ENCODE results near the gene TTC9B.

TTC9B gene

DNA sequence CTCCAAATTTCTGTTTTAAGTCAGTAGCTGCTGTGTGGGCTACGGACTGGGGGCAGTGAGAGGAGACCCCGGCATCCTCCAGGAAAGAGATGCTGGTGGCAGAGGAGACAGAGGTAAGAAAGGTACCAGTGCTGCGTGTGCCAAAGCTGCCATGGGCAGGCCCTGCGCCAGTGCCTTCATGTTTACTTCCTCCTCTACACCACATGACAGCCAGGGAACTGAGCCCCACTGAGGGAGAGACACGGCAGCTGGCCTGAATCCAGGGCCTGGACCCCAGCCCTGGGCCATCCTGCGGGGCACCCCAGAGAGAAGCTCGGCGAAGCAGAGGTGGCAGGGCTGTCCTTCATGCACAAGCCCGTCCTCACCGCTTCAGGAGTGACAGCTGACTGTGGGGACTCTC lies 31.0 kb upstream of the TTC9B start:
- no peak for DNase-seq (ENCODE audit: low read depth in 1 of 2, low spot score in 1 of 2)

DNA sequence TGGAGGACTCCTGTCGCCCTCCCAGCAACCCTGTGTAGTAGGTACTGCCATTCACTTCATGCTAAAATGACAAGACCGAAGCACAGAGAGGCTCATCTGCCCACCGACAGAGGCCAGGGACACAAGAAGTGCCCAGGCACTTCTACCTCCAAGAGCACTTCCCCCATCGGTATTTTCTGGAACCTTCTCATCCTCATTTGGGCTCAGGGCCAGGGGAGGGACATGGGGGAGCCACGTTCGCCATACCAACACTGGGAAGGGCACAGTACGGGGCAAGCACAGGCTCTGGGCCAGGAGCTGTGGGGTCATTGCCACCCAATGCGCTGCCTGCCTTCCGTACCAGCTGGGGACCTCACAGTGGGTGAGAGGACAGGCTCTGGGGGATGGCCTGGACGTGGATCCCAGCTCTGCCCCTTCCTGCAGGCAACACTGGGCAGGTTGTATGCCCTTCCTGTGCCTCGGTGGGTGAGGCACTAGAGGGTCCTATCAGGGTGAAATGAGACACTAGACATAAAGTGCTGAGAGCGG lies 29.6 kb upstream of the TTC9B start:
- no peak for DNase-seq (ENCODE audit: low read depth in 1 of 2, low spot score in 1 of 2)

DNA sequence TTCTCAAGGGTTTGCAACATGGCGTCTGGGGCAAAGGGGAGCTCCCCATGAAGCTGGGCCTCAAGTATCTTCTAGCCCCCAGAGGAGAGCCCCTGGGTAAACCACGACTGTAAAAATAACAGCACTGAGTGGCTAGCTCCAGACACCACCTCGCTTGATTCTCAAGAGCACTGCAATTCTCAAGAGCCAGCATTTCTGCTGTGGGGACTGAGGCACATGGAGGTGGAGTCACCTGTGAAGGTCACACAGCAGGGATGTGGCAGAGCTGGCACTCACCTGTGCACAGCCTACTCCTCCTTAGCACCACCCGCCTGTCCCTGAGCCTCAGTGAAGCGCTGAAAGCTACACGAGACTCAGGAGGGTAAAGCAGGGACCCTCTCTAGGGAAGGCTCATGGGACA lies 29.0 kb upstream of the TTC9B start:
- no peak for DNase-seq (ENCODE audit: low read depth in 1 of 2, low spot score in 1 of 2)

DNA sequence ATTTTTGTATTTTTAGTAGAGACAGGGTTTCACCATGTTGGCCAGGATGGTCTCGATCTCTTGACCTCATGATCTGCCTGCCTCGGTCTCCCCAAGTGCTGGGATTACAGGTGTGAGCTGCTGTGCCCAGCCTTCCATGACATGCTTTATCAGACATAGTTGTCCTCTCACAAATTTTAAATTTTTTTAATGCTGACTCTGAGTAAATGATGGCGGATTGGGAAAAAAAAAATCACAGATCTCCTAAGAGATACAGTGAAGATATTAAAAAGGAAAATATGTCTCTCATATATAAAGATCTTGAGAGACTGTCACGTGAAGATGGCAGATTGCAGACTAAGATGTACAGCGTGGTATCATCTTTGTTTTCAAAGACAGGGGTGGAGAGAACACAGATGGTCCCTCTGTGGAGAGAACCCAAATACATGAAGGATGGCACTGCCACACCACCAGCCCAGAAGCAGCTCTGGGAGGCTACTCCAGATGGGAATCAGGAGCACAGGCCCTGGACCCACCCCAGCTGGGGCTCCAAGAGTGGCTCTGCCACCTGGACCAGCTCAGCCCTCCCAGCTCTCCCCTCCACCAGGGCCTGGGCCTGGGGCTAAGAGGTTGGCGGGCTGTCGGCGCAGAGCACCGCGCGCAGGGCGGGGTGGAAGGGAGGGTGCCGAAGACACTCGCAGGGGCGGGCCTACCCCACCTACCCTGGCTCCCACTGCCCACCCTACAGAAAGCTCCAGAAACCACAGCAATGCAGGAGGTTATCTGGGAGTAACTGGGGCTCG lies 28.3 kb upstream of the TTC9B start:
- DNase-seq (ENCODE audit: low read depth in 1 of 2, low spot score in 1 of 2), result no peak

DNA sequence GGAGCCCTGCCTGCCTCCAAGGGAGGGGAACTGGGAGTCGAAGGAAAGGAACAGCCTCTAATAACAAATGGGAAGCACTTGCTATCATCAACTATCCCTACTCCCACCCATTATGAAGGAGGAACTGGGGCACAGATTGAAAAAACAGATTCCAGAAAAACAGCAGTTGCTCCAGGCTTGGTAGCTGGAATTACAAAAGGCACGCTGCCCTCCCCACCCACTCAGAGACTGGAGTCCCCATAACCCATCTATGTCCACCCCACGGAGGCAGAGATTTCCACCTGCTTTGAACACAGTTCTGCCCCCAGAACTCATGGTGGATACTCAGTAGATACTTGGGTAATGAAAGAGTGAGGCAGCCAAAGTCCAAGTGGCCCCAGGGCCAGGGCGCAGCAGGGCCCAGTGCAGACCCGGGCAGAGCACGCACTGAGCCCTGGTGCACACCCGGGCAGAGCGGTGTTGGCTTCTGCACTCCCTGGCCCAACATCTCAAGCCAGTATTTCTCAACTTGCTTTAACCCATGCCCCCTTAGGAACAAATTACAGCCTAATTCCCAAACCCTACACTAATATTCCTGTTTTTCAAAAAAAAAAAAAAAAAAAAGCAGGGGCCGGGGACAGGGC lies 27.4 kb upstream of the TTC9B start:
- DNase-seq (ENCODE audit: low read depth in 1 of 2, low spot score in 1 of 2), result no peak

DNA sequence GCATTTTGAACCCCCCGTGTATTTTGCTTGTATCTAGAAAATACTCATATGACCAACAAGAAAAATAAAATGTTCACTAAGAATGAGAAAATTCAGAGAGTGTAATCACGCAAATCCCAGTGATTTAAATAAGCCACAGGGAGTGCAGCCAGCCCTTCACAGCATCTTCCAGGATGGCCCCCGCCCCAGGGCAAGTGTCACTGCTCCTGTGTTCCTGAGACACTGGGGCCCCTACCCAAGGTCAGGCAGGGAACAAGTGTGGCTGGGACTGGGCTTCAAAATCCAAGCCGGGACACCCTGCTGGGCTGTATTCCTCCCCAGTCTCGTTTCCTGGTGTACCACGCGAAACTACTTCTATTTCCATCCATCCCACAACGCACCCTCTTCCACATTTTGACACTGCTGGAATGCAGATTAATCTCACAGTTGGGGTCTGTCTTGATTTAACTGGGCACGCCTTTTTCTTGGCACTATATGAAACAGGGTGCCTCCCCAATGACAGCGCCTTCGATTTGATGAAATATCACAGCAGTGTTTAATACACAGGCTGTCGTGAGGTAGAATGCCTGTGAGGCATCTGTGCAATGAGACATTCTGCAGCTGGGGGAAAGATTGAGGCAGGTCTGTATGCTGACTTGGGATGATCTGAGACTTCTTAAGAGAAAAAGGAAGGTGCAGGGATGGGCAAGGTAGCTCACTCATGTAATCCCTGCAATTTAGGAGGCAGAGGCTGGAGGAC lies 26.6 kb upstream of the TTC9B start:
- DNase-seq (ENCODE audit: low read depth in 1 of 2, low spot score in 1 of 2), result no peak

DNA sequence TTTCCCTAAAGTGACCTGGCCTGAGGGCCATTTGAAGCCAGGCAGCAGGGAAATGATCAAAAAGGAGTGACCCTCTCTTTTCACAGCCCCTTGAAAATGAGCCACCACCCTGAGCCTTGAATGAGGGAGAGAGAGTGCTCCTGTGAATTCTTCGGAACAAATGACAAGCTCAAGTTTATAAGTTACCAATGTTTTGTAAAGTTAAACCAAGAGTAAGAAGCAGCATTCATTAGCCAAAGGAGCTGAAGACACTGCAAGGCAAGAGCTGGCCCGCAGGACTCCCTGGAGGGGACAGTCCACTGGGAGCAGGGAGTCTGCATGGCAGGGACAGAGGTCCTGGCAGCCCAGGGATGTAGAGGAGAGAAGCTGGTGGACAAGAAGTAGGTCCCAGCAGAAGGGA lies 25.0 kb upstream of the TTC9B start:
- DNase-seq (ENCODE audit: low read depth in 1 of 2, low spot score in 1 of 2), result no peak

DNA sequence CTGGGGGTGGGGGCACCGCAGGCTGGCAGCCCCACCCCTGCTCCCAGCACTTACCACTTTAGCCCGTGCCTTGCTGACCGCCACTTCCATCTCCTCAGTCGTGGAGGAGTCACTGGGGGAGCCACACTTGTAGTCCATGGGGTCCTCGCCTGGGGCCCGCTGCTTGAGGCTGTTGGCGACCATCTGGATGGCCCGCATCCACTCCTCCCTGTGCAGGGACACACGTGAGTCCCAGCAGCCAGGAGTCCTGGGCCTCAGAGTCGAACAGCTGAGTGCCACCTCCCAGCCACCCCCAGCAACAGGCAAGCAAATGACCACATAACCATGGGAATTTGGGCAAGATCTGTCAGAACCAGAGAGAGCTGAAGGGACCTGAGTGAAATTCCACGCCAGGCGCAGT lies 24.3 kb upstream of the TTC9B start:
- no peak for DNase-seq (ENCODE audit: low read depth in 1 of 2, low spot score in 1 of 2)

DNA sequence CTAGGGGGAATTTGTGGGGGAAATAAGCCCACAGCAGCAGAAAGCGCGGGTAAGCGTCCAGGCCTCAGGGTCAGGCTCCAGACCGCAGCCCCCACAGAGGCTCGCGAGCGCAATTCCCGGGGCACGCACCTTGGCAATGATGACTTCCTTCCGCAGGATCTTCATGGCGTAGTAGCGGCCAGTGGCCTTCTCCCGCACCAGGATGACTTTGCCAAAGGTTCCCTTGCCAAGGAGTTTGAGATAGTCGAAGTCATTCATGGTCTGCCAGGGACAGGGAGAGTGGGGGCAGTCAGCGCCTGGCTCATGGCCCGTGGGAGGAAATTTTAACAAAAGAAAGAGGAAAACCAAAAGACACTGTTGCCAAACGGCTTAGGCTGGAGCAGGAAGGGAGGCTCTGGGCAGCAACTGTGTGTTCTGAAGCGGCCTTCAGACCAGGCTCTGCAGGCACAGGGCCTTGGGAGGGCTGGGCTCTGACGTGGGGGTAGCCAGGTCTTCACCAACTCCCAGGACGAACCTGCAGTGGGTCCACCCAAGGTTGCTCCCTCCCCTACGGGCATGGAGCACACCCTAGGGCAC lies 23.7 kb upstream of the TTC9B start:
- no peak for DNase-seq (ENCODE audit: low read depth in 1 of 2, low spot score in 1 of 2)

DNA sequence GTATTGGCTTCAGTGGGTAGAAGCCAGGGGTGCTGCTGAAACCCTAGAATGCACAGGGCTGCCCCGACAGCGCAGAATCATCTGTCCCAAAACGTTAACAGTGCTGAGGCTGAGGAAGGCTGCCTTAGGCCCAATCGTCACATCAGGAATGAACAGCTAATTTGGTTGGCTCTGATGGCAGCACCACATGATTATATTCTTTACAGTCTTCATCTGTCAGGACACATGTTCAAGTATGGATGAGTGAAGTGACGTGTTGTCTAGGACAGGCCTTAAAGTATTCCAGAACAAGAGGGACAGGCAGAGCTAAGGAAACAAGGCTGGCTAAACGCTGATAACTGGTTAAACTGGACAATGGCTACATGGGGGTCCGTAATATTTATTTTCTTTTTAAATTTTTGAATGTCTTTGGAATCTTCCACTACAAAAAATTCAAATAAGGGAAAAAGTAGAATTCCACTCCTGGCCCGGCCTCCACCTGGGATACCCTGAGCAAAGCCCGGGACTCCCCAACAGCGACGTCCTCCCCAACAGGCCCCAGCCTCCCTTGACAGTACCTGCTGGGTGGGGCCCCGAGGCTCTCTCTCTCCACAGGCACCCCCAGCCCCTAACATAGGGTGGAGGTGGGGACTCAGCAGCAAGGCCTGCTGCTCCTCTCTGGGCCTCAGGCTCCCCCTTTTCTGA lies 23.1 kb upstream of the TTC9B start:
- DNase-seq (ENCODE audit: low read depth in 1 of 2, low spot score in 1 of 2), result no peak

DNA sequence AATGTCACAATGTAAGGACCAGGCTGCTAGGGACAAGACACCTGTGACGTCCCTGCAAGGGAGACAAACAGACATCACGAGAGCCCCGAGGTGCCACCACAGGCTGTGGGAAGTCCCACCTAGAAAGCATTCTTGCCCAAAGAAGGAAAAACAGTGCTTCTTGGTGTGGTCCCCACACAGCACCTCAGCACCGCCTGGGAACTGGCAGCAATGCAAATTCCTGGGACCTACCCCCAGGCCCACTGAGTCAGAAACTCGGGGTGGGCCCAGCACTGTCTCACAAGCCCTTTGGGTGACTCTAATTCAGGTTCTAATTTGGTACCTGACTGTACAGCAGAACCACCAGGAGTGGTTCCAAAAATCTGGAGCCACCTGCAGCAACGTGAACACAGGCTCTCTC lies 22.1 kb upstream of the TTC9B start:
- DNase-seq (ENCODE audit: low read depth in 1 of 2, low spot score in 1 of 2), result no peak

DNA sequence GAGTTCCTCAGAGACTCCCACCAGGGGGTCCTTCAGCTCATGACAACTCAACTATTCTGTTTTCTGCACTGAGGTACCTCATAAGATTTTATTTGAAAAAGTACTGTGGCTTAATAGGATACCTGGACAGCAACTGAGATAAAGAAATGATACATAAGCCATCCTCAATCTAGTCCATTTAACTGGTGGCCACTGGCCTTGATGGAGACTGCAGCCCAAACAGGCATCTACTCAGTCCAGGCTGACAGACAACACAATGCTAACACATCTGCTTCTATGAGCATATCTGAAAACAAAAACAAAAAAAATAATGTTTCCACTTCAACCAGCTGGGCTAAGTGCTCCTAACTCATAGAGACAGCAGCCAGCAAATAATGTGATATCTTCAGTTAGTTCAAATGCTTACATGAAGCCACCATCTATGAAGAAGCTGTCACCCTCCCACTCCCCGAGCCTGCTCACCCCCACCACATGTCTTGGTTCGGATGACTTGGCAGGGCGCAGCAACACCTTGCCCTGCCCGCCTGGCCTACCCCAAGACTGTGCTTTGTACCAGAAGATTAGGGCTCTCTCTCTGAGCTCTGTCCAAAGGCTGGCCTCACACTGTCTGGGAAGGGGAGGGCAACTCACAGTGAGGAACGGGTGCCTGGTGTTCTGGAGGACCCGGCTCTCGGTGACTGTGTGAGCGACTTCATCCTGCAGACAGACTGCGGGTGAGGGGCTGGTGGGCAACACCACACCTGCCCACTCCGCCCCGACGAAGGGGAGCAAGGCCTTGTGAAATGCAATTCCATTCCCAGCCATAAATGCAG lies 21.4 kb upstream of the TTC9B start:
- no peak for DNase-seq (ENCODE audit: low read depth in 1 of 2, low spot score in 1 of 2)

DNA sequence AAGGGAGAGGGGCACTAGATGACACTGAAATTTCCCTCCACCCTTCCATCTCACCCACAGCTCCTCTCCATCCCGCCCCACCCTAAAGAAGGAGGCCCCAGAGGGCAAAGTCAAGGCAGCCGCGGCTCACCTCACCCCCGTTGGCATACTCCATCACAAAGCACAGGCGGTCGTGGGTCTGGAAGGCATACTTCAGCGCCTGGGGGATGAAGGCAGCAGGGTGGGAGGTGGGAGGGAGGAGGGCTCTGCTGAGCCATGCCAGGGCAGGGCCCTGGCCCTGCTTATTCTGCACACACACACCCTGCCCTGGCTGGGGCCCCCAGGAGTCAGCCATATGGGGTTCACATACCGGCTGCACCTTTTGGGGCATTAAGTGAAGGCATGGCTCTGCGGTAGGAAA lies 20.6 kb upstream of the TTC9B start:
- DNase-seq (ENCODE audit: low read depth in 1 of 2, low spot score in 1 of 2), result no peak

DNA sequence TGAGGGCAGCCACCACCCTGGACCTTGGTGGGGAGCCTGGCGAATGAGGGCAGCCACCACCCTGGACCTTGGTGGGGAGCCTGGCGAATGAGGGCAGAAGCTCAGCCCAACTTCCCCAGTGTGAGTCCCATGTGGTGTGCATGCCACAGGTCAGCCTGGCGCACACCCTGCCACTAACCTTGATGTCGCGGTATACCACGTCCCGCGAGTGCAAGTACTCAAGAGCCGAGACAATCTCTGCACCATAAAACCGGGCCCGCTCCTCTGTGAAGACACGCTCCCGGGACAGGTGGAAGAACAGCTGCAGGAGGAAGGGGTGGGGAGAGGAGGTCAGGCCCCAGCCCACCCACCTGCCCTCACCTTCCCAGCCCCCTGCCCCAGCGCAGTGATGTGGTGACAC lies 19.6 kb upstream of the TTC9B start:
- no peak for DNase-seq (ENCODE audit: low read depth in 1 of 2, low spot score in 1 of 2)

DNA sequence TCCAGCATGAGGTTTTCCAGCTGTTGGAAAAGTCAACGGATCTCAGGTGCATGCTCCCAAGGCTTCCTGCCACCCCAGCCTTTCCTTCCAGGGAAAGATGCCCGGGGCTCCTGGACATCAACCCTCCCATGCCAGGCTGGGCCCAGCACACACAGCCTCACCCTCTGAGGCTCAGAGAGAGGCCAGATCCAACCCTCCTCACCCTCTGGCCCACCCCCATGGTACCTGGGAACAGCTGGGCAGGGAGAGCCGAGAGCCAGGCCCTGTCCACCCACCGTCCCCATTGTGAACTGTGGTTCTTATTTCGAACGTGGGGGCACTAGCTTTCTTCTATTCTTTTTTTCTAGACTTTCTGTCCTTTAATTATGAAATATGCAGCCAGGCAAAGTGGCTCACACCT lies 18.2 kb upstream of the TTC9B start:
- no peak for DNase-seq (ENCODE audit: low read depth in 1 of 2, low spot score in 1 of 2)

DNA sequence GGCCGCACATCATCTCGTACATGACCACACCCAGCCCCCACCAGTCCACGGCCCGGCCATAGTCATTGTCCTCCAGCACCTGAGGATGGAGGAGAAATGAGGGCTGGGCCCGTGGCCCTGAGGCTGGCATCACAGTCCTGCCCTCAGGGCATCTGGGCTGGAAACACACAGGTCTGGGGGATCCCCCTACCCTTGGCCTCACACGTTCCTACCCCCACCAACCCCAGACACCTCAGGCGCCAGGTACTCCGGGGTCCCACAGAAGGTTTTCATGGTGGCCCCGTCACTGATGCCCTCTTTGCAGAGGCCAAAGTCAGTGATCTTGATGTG lies 17.8 kb upstream of the TTC9B start:
- DNase-seq (ENCODE audit: low read depth in 1 of 2, low spot score in 1 of 2), result no peak

DNA sequence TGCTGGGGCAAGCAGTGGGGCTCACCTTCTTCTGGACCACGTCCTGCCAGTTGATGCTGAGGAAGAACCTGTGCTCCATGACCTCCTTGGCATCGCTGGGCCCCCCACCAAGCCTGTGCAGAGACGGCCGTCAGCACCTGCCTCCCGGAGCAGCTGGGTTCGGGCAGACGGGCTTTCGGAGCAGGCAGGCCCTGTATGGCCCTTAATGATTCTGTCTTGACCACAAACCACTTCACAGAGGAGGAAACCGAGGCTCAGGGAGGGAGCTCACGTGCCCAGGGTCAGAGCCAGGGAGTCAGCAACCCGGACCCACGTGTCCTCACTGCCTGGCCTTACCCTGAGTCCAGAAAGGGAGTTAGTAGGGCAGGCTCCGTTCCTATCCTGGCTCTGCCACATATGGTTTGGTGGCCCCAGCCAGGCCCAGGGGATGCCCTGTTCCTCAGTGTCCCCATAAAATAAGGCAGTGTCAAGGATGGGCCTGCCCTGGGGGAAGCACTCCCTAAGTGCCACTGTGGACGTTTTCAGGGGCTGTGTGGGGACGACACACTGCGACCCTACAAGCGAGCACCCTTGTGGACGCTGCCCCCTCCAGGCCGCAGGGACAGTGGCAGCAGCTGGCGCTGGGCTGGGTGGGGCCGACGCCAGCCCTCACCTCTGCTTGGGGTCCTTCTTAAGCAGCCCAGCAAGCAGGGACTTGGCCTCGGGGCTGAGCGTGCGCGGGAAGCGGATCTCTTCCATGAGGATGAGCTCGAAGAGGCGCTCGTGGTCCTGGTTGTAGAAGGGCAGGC lies 17.2 kb upstream of the TTC9B start:
- DNase-seq (ENCODE audit: low read depth in 1 of 2, low spot score in 1 of 2), result no peak

DNA sequence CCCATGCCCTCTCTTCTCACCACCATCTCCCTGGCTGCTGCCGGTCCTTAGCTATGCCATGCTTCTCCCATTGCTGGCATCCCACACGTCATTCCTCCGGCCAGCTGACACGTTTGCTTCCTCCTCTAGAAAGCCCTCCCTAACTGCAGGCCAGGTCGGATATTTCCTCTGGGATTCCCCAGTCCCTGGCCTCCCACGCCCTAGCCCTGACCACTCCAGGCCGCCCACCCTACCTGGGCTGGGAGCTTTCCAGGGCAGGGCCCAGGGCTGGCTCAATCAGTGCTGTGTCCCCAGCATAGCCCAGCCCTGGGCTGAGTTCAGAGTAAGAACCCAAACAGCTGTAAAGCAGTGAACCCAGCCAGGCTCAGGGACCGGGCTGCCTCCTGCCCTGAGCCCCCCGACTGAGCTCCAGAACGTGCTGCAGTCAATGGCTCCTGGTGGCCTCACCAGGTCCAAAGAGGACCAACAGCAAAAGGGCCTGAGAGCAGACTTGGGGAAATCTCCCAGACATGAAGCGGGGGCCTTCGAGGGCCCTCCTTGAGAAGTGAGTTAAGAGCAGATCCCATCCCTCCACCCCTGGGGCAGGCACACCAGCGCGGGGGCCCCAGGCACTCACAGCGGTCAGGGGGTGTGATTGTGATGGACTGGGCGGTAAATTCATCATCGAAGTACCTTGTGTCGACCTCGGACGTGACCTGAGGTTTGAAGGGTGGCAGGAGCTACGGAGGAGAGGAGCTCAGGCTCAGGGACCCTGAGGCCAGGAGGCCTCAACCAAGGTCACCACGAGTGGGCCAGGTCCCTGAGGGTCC lies 16.4 kb upstream of the TTC9B start:
- DNase-seq (ENCODE audit: low read depth in 1 of 2, low spot score in 1 of 2), result no peak

DNA sequence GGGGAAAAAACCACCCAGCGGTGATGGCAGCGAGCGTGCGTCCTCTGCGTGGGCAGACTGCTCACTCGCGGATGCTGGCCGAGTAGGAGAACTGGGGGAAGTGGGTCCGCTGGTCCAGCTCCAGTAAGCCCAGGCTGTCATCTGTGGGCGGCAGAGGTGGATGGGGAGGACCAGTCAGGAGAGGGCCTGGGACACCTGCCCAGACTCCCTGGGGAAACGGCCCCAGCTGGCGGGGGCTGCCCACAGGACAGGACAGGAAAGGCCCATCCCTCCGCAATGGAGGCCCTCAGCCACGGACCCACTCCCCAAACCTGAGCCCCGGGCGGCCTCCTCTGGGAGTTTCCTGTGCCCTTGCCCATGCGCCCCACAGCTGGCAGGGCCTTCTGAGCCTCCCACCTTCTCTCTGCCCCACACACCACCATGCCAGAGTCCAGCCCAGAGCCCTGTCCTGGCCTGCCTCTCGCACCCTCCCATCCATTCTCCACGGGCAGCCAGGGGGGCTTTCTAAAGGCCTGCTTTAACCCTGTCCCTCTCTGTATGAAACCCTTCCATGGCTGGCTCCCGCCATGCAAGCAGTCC lies 15.7 kb upstream of the TTC9B start:
- DNase-seq (ENCODE audit: low read depth in 1 of 2, low spot score in 1 of 2), result no peak

Measured in activated CD4-positive, alpha-beta T cell treated with anti-CD3 and anti-CD28 coated beads, Interleukin-2, amount 50 U/mL, for 24 hours (primary cell).